NT2/D1 (cell line): ENCODE data around the gene ANKRD13D.

Experiments
- SUZ12 ChIP-seq: IDR thresholded peaks from 2 replicates; pipeline ENCODE4 v1.6.1; 2011; ENCODE audit not compliant: insufficient read length, insufficient read depth; ENCODE audit errors: extremely low read depth
- YY1 ChIP-seq: IDR thresholded peaks from 2 replicates; pipeline ENCODE4 v1.6.1; 2011; ENCODE audit not compliant: insufficient read length, insufficient read depth
- ZNF274 ChIP-seq: IDR thresholded peaks from 2 replicates; pipeline ENCODE4 v1.6.1; 2011; ENCODE audit warnings: mild to moderate bottlenecking, low read depth, low read length

- TF ChIP-seq YY1 (no peak), SUZ12 (no peak), ZNF274 (no peak)
These were observed 48.3 kb upstream of the ANKRD13D start for GRCh38 chr11:67240576-67241389.
